GM18519 (cell line): ENCODE measurements around the gene GMDS.

Experiments used
- ATAC-seq: cut with Tn5 transposase; IDR thresholded peaks from one replicate; pipeline ENCODE4 v1.9.1; 2021; ENCODE audit warnings: mild to moderate bottlenecking, moderate library complexity; ENCODE audit not compliant: unreplicated experiment, low FRiP score

Gene GMDS

GRCh38 chr6:1960486-1961142 is 284.8 kb downstream of the GMDS start:
- no peak for ATAC-seq

- no peak for ATAC-seq
These were observed 287.1 kb downstream of the GMDS start for GRCh38 chr6:1958257-1958656.

- no peak for ATAC-seq
These were observed 287.7 kb downstream of the GMDS start for GRCh38 chr6:1957746-1958145.

GRCh38 chr6:1952740-1953360 is 292.6 kb downstream of the GMDS start:
- ATAC-seq: no peak

GRCh38 chr6:1950631-1951030 is 294.8 kb downstream of the GMDS start:
- ATAC-seq: no peak

- no peak for ATAC-seq
These were observed 295.9 kb downstream of the GMDS start for GRCh38 chr6:1949538-1949937.

- ATAC-seq: no peak
These were observed 297.5 kb downstream of the GMDS start for GRCh38 chr6:1947922-1948321.

- ATAC-seq: no peak
These were observed 298.8 kb downstream of the GMDS start for GRCh38 chr6:1946583-1946982.

GRCh38 chr6:1945235-1945832 is 300.1 kb downstream of the GMDS start:
- no peak for ATAC-seq

- ATAC-seq: no peak
These were observed 302.6 kb downstream of the GMDS start for GRCh38 chr6:1942834-1943233.

GRCh38 chr6:1941534-1941933 is 303.9 kb downstream of the GMDS start:
- ATAC-seq: no peak

GRCh38 chr6:1940381-1940780 is 305.0 kb downstream of the GMDS start:
- ATAC-seq: peak; percentile 72

- no peak for ATAC-seq
These were observed 312.1 kb downstream of the GMDS start for GRCh38 chr6:1933292-1933691.

- ATAC-seq: no peak
These were observed 313.6 kb downstream of the GMDS start for GRCh38 chr6:1931817-1932216.

- no peak for ATAC-seq
These were observed 315.0 kb downstream of the GMDS start for GRCh38 chr6:1930356-1930755.

GRCh38 chr6:1929931-1930330 is 315.5 kb downstream of the GMDS start:
- ATAC-seq: no peak

GRCh38 chr6:1925743-1926430 is 319.5 kb downstream of the GMDS start:
- ATAC-seq: no peak

GRCh38 chr6:1923449-1923848 is 322.0 kb downstream of the GMDS start:
- ATAC-seq: no peak

GRCh38 chr6:1917626-1918371 is 327.6 kb downstream of the GMDS start:
- ATAC-seq: no peak

GRCh38 chr6:1916334-1917070 is 328.9 kb downstream of the GMDS start:
- ATAC-seq: no peak
